HepG2 (cell line): Measurements from ENCODE around the gene ERCC2. TPM values are rescaled to one million over a fixed set of nuclear protein-coding genes. Genes with fewer than 3 reads are reported as not detected.

Experiments used
- ATAC-seq: fragments of 200-7000 bp; cut with Tn5 transposase; 3 replicates; pipeline ENCODE4 v1.9.1; 2020; ENCODE audit warnings: mild to moderate bottlenecking, moderate library complexity
- BruUV-seq: library from RNA; stranded (reverse); fragments of 400-500 nt; replicated peaks from 2 replicates; lab custom pipeline; 2021; lab: Mats Ljungman, UMichigan
- CTCF ChIA-PET: fragments of 300-600 bp; formaldehyde crosslinking; extraction: SDS; loops from one replicate; lab custom pipeline; 2021; ENCODE audit warnings: low total read pairs, inconsistent platforms, low intra/inter-chr PET ratio; lab: Yijun Ruan, JAX
- POLR2A ChIA-PET: fragments of 350-600 bp; sonication (Branson Sonifier 250); formaldehyde crosslinking; loops from one replicate; lab custom pipeline; 2020; ENCODE audit warnings: antibody characterized with exemption, inconsistent platforms; lab: Yijun Ruan, JAX
- DNase-seq: peaks from one replicate; pipeline ENCODE4 v3.0.0-alpha.2; 2015; ENCODE audit warnings: low spot score
- FAIRE-seq: peaks from 3 replicates; lab custom pipeline; 2011; peaks lifted over from hg19 to GRCh38; lab: Jason Lieb, UNC
- H2AFZ ChIP-seq: one replicate; pipeline ENCODE4 v1.6.1; 2011; ENCODE audit warnings: low read length, inconsistent platforms
- H3K27ac ChIP-seq: fragments of 300-600 bp; 3 replicates; pipeline ENCODE4 v1.8.0; 2011; ENCODE audit warnings: mixed run types, mild to moderate bottlenecking, mixed read lengths, low read length, inconsistent platforms; ENCODE audit not compliant: insufficient read depth; ENCODE audit errors: extremely low read length
- H3K27me3 ChIP-seq, 2 experiments: fragments of 200-600 bp in 1 of 2; 2 replicates in 1 of 2; 3 replicates in 1 of 2; pipeline versions ENCODE4 v1.6.0 to v1.8.0; 2011; ENCODE audit warnings: low read length in 2 of 2, mild to moderate bottlenecking in 2 of 2, moderate library complexity in 2 of 2, inconsistent platforms in 1 of 2; ENCODE audit not compliant: insufficient read depth in 2 of 2, control insufficient read depth in 1 of 2
- H3K36me3 ChIP-seq, 2 experiments: fragments of 200-600 bp in 1 of 2; replicated peaks in 1 of 2; 2 replicates in 1 of 2; 3 replicates in 1 of 2; pipeline versions ENCODE4 v1.5.1 to v1.8.0; 2011; ENCODE audit warnings: low read length in 2 of 2, inconsistent platforms in 1 of 2; ENCODE audit not compliant: insufficient read depth in 2 of 2, control insufficient read depth in 1 of 2
- H3K4me1 ChIP-seq: 2 replicates; pipeline ENCODE4 v1.5.1; 2012; ENCODE audit warnings: low read length, inconsistent platforms; ENCODE audit not compliant: insufficient read depth
- H3K4me2 ChIP-seq: 2 replicates; pipeline ENCODE4 v1.6.0; 2011; ENCODE audit warnings: low read depth, low read length, inconsistent platforms
- H3K4me3 ChIP-seq, 3 experiments: fragments of 200-600 bp in 1 of 3; sonication (generic), shearing (Covaris generic) in 1 of 3; replicated peaks in 1 of 3; 2 replicates each; pipeline ENCODE4 v1.5.1; 2011 to 2016; ENCODE audit warnings: low read length in 3 of 3, inconsistent platforms in 2 of 3, low read depth in 2 of 3, mild to moderate bottlenecking in 2 of 3, control low read depth in 1 of 3, mixed read lengths in 1 of 3; ENCODE audit not compliant: insufficient read depth in 1 of 3
- H3K79me2 ChIP-seq: one replicate; pipeline ENCODE4 v1.6.1; 2011; ENCODE audit warnings: low read length, inconsistent platforms; ENCODE audit not compliant: insufficient read depth
- H3K9ac ChIP-seq: 2 replicates; pipeline ENCODE4 v1.6.0; 2011; ENCODE audit warnings: mild to moderate bottlenecking, low read depth, low read length, inconsistent platforms; ENCODE audit not compliant: insufficient read depth
- H3K9me3 ChIP-seq: 2 replicates; pipeline ENCODE4 v1.5.1; 2012; ENCODE audit warnings: mild to moderate bottlenecking, low read length
- H4K20me1 ChIP-seq: 2 replicates; pipeline ENCODE4 v1.6.0; 2011; ENCODE audit warnings: inconsistent platforms, mild to moderate bottlenecking, low read length, moderate library complexity; ENCODE audit not compliant: insufficient read depth
- CHD4 ChIP-seq: fragments of 200-600 bp; sonication (generic); IDR thresholded peaks from 2 replicates; pipeline ENCODE4 v1.7.0; 2017; ENCODE audit warnings: mild to moderate bottlenecking, low read length, borderline replicate concordance
- MAF1 ChIP-seq: sonication (generic); formaldehyde crosslinking; IDR thresholded peaks from 2 replicates; pipeline ENCODE4 v1.5.0; 2020; ENCODE audit warnings: missing genetic modification reagents, borderline replicate concordance
- MAFF ChIP-seq: IDR thresholded peaks from 2 replicates; pipeline ENCODE4 v1.6.1; 2011; ENCODE audit warnings: low read depth, low read length, improper control_type of control experiment
- MAFK ChIP-seq, 2 experiments: IDR thresholded peaks in 1 of 2; conservative IDR thresholded peaks in 1 of 2; 2 replicates each; pipeline ENCODE4 v1.6.1; 2011; ENCODE audit warnings: improper control_type of control experiment in 2 of 2, low read length in 2 of 2
- PHB2 ChIP-seq: fragments of 450-650 bp; IDR thresholded peaks from 2 replicates; pipeline ENCODE4 v1.6.1; 2018; ENCODE audit not compliant: partially characterized antibody
- PHF8 ChIP-seq: sonication (generic); formaldehyde crosslinking; IDR thresholded peaks from 2 replicates; pipeline ENCODE4 v1.5.0; 2020; ENCODE audit warnings: missing genetic modification reagents
- POLR2A ChIP-seq, 2 experiments: IDR thresholded peaks; 2 replicates each; pipeline ENCODE4 v1.6.1; 2011; ENCODE audit warnings: low read depth in 2 of 2, low read length in 2 of 2, mild to moderate bottlenecking in 1 of 2, moderate library complexity in 1 of 2; ENCODE audit not compliant: insufficient read depth in 1 of 2
- RFX1 ChIP-seq: fragments of 450-650 bp; IDR thresholded peaks from 2 replicates; pipeline ENCODE4 v1.6.1; 2017
- SAP130 ChIP-seq: IDR thresholded peaks from 2 replicates; pipeline ENCODE4 v1.6.1; 2016; ENCODE audit warnings: low read depth
- THYN1 ChIP-seq: sonication (generic); formaldehyde crosslinking; IDR thresholded peaks from 2 replicates; pipeline ENCODE4 v1.8.1; 2023; ENCODE audit warnings: low read depth, mild to moderate bottlenecking, moderate library complexity, missing genetic modification reagents, borderline replicate concordance
- ZMYM3 ChIP-seq: sonication (generic); formaldehyde crosslinking; IDR thresholded peaks from 2 replicates; pipeline ENCODE4 v1.5.1; 2020; ENCODE audit warnings: mild to moderate bottlenecking, missing genetic modification reagents
- ZNF629 ChIP-seq: sonication (generic); formaldehyde crosslinking; conservative IDR thresholded peaks from 2 replicates; pipeline ENCODE4 v1.5.0; 2020; ENCODE audit warnings: missing genetic modification reagents
- WGBS: methylation state at CpG from one replicate; pipeline ENCODE4 v1.1.6; 2017; ENCODE audit warnings: low lambda C conversion rate; 5-methylcytosine and 5-hydroxymethylcytosine counted together
- in situ Hi-C: cut with HindIII; loops from 2 replicates; pipeline ENCODE4 v1.10.0; 2017; ENCODE audit warnings: low pct_unique_long_range_greater_than_20kb; ENCODE audit not compliant: extremely low pct_ligation_motif_present
- intact Hi-C: fragments of 100-400 bp; cut with micrococcal nuclease; formaldehyde crosslinking; loops from one replicate; pipeline ENCODE4 v1.10.0; 2022; ENCODE audit not compliant: unreplicated experiment
- polyA plus RNA-seq, 8 experiments: library from polyadenylated mRNA; depleted of rRNA in 3 of 8; stranded (reverse) in 7 of 8; unstranded in 1 of 8; fragments of >200 nt; fragmentation: Illumina TruSeq in 4 of 8; extraction: Trizol in 4 of 8; gene quantifications; 2 replicates each; pipeline versions ENCODE4 v1.2.1 to v1.2.3, GENCODE V29; 2011 to 2016; ENCODE audit warnings: low read depth in 4 of 8, missing spikeins in 1 of 8, mixed read lengths in 1 of 8; ENCODE audit not compliant: insufficient read depth in 1 of 8
- total RNA-seq, 5 experiments: library from RNA; depleted of rRNA; stranded (reverse); fragments of >200 nt; fragmentation: Illumina TruSeq; extraction: Trizol; gene quantifications; 2 replicates each; pipeline ENCODE4 v1.2.3, GENCODE V29; 2016; ENCODE audit warnings: low read depth in 1 of 5

ERCC2 gene
- total and polyA plus RNA-seq, 2 of the 13 experiments (the other 11 are each of a cell fraction or from before 2014, with no cell fraction given) = 25.4 to 49.2 TPM

- Histone ChIP-seq H3K9me3 (no peaks in the 10 kb centered on the region), H4K20me1 (0 out of 2 replicates have a peak, but pooled peaks cover 3% of the 10 kb centered on the region), H3K4me1 (no peaks in the 10 kb centered on the region), H3K4me2 (no peak overlapping the region), H3K27ac (no peak overlapping the region), H3K9ac (no peak overlapping the region), H3K36me3 (peaks cover 23 to 74% of the 10 kb centered on the region in 2 experiments), H3K27me3 (no peaks in the 10 kb centered on the region), H2AFZ (no peak overlapping the region), H3K79me2 (no peaks in the 10 kb centered on the region), H3K4me3 (no peak overlapping the region)
- 0 out of 4 replicates have a peak, but pooled peaks of 1 of the 2 experiments have one; percentile 17 for TF ChIP-seq POLR2A (IDR thresholded peaks at IDR 0.05; ENCODE audit: insufficient read depth in 1 of 2, low read depth in 2 of 2, low read length in 2 of 2)
- no peak for TF ChIP-seq MAF1
- CTCF ChIA-PET = no interaction called here
- POLR2A ChIA-PET = no interaction called here
- BruUV-seq = no TSS peak
- in situ Hi-C loops (no loop called here), intact Hi-C loops (no loop called here)
- 95% methylated on average over 8 of the region's 11 CpGs for WGBS
- FAIRE-seq (no peak), DNase-seq (no peak), ATAC-seq (no peak)
Measured at GRCh38 chr19:45357445-45357783, 13.0 kb downstream of the ERCC2 start.

DNA sequence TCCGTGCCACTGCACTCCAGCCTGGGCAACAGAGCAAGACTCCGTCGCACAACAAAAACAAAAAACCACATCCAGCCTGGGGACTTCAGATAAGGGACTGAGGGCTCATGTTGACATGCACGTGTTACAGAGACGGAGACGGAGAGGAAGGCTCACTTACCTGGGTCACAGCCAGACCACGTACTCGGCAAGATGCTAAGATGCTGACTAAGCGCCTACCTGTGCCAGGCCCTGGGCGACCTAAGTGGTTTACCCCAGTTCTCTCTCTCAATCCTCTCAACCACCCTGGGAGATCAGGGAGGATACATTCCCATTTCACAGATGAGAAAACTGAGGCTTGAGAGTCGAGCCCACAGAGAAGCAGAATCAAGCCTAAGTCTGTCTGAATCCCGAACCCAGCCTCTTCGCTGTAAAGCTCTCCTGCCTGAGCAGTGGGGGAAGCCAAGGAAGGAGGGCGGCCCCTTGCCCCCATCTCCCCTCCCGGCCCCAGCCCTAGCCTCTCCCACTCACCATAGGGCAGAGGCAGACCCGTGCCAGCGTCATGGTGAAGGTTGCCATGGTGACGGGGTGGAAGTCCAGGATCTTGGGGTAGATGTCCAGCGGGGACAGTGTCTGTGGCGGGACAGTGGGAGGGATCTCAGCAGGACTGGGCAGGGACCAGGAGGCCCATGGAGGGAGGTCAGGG lies 13.5 kb downstream of the ERCC2 start:
- Histone ChIP-seq H3K4me2 (no peak overlapping the region), H3K9me3 (no peaks in the 10 kb centered on the region), H3K9ac (no peak overlapping the region), H3K4me3 (no peak overlapping the region), H4K20me1 (0 out of 2 replicates have a peak, but pooled peaks cover 3% of the 10 kb centered on the region), H3K27ac (no peak overlapping the region), H3K36me3 (peaks cover 27 to 73% of the 10 kb centered on the region in 2 experiments), H3K27me3 (no peaks in the 10 kb centered on the region), H3K79me2 (no peaks in the 10 kb centered on the region), H3K4me1 (no peaks in the 10 kb centered on the region)
- no TSS peak for BruUV-seq
- ATAC-seq (no peak), DNase-seq (no peak), FAIRE-seq (no peak)
- intact Hi-C loops (no loop called here), in situ Hi-C loops (no loop called here)
- ChIA-PET POLR2A (no interaction called here), CTCF (no interaction called here)
- 96% methylated on average over 19 of the region's 20 CpGs for WGBS
- TF ChIP-seq PHF8 (no peak), RFX1 (peak; percentile 33; the same call in 1 of the 2 replicates), MAFF (peak; percentile 54), PHB2 (no peak), ZNF629 (peak; percentile 92), MAFK (conservative IDR thresholded peaks at IDR 0.05 in 1 of 2, IDR thresholded peaks at IDR 0.05 in 1 of 2; ENCODE audit: low read length in 2 of 2) (peak; percentile 61 to 79), CHD4 (peak; percentile 73; the same call in 1 of the 2 replicates), ZMYM3 (CRISPR knock-in tag) (peak; percentile 43; the same call in 1 of the 2 replicates), SAP130 (CRISPR knock-in tag) (no peak), THYN1 (CRISPR knock-in tag) (no peak)
- TF ChIP-seq, all 625 proteins: peak for 6
- no peak overlapping the region for H2AFZ ChIP-seq
